ENCODE results near the gene NNT.

Gene NNT

DNA sequence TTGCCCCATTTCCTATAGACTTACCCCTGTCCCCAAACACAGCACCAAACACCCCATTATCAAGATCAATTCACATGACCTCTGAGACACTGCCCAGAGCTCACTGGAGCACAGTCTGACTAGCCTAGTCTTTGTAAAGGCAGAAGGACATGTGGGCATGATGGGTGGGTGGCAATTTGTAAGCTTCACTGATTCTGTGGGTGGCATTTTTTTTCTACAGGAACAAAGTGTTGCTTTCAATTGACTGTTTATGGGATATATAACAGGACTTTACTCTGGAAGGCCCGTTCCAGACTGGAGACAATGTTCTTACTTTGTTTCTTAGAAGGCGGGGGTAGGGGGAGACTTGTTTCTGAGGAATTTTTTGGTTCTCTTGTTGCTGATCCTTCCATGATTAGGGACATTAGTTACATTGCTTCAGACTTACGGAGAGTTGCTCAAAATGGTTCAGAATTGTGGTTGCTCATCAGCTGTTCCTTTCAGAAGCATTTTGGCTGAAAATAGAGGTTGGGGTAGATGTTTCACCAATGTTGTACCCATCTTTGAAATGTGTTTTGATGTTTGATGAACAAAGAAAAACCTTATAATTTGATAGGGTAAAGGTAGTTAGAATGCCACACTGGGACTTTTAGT lies 20.2 kb downstream of the NNT start:
- DNase-seq: no peak
- no peaks in the 10 kb centered on the region for H3K27me3 Mint-ChIP-seq
- CTCF ChIA-PET: interaction anchor here (1.0 kb wide), 1 partner anchor 8 kb away, joined by 3 read pairs; no protein-coding TSS in a partner anchor
- H3K4me1 Mint-ChIP-seq: peaks cover 2% of the 10 kb centered on the region
- no peak overlapping the region for H3K4me3 Mint-ChIP-seq
- peaks cover 46% of the 10 kb centered on the region for H3K36me3 Mint-ChIP-seq
- no peaks in the 10 kb centered on the region for H3K9me3 Mint-ChIP-seq
- no peak overlapping the region for H3K27ac Mint-ChIP-seq

DNA sequence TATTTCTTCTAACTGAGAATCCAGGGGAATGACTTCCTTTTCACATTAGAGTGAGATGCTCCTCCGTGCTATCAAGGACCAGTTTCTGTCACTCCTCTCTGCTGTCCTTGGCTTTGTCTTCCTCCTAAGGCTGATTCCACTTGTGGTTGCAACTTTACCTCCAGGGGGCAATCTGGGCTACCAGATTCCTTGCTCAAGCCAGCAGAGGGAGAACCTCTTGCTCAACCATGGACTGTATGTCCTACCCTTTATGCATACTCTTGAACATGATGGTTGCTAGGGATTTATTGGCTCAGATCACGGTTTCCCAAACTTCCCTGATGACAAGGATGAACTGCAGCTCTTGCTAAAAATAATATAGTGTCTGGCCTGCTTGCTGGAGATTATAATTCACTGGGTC lies 24.0 kb downstream of the NNT start:
- Mint-ChIP-seq H3K9me3 (no peaks in the 10 kb centered on the region), H3K27ac (no peak overlapping the region), H3K4me3 (no peak overlapping the region), H3K27me3 (no peaks in the 10 kb centered on the region), H3K4me1 (no peaks in the 10 kb centered on the region), H3K36me3 (peaks cover 47% of the 10 kb centered on the region)
- no peak for DNase-seq
- CTCF ChIA-PET: interaction anchor here (0.8 kb wide), 1 partner anchor 18 kb away, joined by 4 read pairs; no protein-coding TSS in a partner anchor

DNA sequence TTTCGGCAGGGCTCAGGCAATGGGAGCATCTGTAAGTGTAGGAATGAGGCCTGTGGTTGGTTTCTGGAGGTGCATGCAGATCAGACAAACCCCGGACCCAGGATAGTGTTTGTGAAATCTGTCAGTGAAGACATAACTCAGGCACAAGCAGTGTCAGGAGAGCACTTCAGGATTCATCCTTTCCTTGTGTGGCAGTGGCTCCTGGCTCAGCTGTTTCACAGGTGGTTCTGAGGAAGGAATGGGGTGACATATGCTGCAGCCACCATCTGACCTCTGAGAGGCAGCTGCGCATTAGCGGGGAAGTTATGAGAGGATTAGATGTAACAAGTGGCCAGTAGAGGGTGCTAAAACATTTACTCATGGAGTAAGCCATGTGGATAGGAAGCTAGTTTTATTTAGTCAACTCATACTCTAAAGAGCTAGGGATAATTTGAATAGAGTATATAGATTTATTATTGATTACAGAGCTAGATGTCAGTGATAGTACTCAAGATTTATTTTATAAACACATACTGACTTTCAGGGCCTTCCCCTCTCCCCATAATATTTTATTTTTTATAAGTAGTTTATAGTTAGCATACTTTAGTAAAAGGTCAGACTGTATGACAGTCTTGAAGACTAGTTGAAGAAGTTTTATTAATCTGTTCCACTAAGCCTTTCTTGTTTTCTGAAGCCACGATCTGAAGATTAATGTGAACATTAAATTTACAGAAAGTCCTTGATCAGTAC lies 28.4 kb downstream of the NNT start:
- Mint-ChIP-seq H3K27me3 (no peaks in the 10 kb centered on the region), H3K4me3 (no peak overlapping the region), H3K9me3 (no peaks in the 10 kb centered on the region), H3K36me3 (peaks cover 66% of the 10 kb centered on the region), H3K27ac (no peak overlapping the region), H3K4me1 (peaks cover 2% of the 10 kb centered on the region)
- peak; percentile 30 for DNase-seq
- CTCF ChIA-PET: interaction anchor here (0.6 to 3.8 kb wide), 23 partner anchors 8 to 1146 kb away, joined by 3 to 19 read pairs (median 4); partner anchors contain the start of gene NNT

DNA sequence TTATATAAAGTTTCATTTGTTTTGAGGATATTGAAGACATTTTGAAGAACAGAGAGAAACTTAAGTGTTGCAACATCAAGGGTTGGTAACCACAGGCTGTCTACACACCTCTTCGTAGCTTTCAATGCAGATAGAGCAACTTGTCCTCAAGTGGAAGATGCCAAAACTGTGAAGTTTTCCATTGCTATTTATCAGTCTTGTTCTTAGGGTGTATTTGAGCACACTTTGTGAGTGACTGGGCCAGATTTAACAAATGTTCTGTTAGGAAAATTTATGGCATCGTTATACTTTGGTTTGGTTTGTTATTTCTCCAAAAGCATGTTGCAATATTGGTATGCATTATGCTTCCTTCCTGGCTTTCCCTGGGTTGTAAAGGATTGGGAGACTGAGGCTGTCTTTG lies 31.6 kb downstream of the NNT start:
- Mint-ChIP-seq H3K27ac (no peak overlapping the region), H3K4me1 (peaks cover 2% of the 10 kb centered on the region), H3K36me3 (peaks cover 57% of the 10 kb centered on the region), H3K9me3 (no peaks in the 10 kb centered on the region), H3K4me3 (no peak overlapping the region), H3K27me3 (no peaks in the 10 kb centered on the region)
- CTCF ChIA-PET: no interaction called here
- DNase-seq: no peak

- Mint-ChIP-seq H3K27ac (no peak overlapping the region), H3K4me3 (no peak overlapping the region), H3K27me3 (no peaks in the 10 kb centered on the region), H3K4me1 (peaks cover 2% of the 10 kb centered on the region), H3K9me3 (no peaks in the 10 kb centered on the region), H3K36me3 (peaks cover 59% of the 10 kb centered on the region)
- CTCF ChIA-PET: no interaction called here
- no peak for DNase-seq
Observed at GRCh38 chr5:43635374-43635773, 32.4 kb downstream of the NNT start.

DNA sequence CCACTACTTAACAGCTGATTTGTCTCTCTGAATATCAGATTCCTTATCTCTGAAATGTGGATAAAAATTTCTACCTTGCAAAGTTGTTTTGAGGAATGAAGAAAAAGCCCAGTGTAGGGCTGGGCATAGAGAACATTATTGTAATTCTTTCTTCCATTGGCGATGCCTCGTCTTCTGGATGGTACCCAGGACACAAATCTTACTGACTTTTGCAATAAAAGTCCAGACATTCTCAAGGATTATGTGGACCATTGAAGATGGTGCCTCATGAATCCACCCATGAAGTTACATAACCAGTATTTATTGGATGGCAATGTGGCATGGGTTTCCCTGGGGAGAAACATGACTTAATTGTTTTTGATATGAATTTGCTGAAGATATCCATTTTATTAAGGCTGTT lies 33.1 kb downstream of the NNT start:
- no peak overlapping the region for H3K27ac Mint-ChIP-seq
- no peak for DNase-seq

DNA sequence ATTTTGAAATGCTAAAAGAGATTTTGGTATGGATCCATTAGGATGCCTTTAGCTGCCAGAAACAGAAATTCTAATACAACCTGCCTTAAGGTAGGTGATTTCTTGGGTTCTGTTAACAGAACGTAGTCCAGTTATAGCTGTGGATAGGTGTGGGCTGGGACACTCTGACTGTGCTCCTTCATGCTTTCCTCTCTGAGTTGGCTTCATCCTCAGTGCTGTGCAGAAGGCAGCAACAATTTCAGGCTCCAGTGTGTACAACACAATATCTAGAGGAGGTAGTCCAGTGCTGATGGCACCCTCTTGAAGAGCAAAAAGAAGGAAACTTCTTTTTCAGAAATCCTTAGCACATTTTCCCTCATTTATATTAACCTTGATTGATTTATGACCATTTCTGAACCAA lies 34.4 kb downstream of the NNT start:
- Mint-ChIP-seq H3K9me3 (no peaks in the 10 kb centered on the region), H3K4me1 (peaks cover 2% of the 10 kb centered on the region), H3K4me3 (no peak overlapping the region), H3K27me3 (no peaks in the 10 kb centered on the region), H3K36me3 (peaks cover 48% of the 10 kb centered on the region), H3K27ac (no peak overlapping the region)
- DNase-seq: no peak
- CTCF ChIA-PET: interaction anchor here (0.6 kb wide), 1 partner anchor 990 kb away, joined by 3 read pairs; no protein-coding TSS in a partner anchor

More for the DNA sequence above, 33.1 kb downstream of the NNT start:
- no peaks in the 10 kb centered on the region for H3K9me3 Mint-ChIP-seq
- CTCF ChIA-PET: no interaction called here
- no peak overlapping the region for H3K4me3 Mint-ChIP-seq
- no peaks in the 10 kb centered on the region for H3K27me3 Mint-ChIP-seq
- peaks cover 56% of the 10 kb centered on the region for H3K36me3 Mint-ChIP-seq
- H3K4me1 Mint-ChIP-seq: peaks cover 2% of the 10 kb centered on the region

DNA sequence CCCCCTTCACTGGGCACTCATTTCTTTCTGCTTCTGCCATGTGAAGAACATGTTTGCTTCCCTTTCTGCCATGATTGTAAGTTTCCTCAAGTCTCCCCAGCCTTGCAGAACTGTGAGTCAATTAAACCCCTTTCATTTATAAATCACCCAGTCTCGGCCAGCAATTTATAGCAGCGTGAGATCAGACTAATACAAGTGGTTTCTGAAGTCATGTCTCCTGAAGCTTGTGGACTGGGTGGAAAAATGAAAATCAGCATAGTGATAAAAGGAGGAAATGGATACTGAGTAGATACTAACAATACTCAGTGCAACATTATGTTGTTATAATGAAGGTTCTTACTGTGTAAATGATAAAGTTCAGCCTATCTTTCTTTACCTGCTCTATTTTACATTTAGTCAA lies 35.1 kb downstream of the NNT start:
- no peaks in the 10 kb centered on the region for H3K9me3 Mint-ChIP-seq
- H3K4me3 Mint-ChIP-seq: no peak overlapping the region
- CTCF ChIA-PET: no interaction called here
- peaks cover 2% of the 10 kb centered on the region for H3K4me1 Mint-ChIP-seq
- no peak overlapping the region for H3K27ac Mint-ChIP-seq
- no peak for DNase-seq
- peaks cover 45% of the 10 kb centered on the region for H3K36me3 Mint-ChIP-seq
- H3K27me3 Mint-ChIP-seq: no peaks in the 10 kb centered on the region

DNA sequence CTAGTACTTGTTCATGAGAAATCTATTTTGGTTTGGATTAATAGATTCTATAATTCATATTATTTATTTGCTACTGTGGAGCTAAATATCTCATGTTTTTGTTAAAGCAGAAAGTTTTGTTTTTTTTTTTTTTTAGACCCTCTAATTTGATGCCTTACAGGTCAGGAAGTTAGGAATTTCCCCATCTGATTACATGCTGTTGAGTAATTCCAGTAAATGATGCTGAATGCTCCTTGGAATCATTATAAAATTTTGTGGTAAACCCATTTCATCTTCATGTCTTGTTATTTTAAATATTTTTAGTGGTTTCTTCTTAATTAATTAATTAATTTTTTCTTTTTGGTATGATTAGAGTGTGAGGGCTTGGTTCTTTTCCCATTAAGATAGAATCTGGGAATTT lies 35.6 kb downstream of the NNT start:
- CTCF ChIA-PET: no interaction called here
- H3K4me3 Mint-ChIP-seq: no peak overlapping the region
- no peak for DNase-seq
- no peaks in the 10 kb centered on the region for H3K27me3 Mint-ChIP-seq
- peaks cover 2% of the 10 kb centered on the region for H3K4me1 Mint-ChIP-seq
- H3K9me3 Mint-ChIP-seq: no peaks in the 10 kb centered on the region
- peaks cover 41% of the 10 kb centered on the region for H3K36me3 Mint-ChIP-seq
- no peak overlapping the region for H3K27ac Mint-ChIP-seq

DNA sequence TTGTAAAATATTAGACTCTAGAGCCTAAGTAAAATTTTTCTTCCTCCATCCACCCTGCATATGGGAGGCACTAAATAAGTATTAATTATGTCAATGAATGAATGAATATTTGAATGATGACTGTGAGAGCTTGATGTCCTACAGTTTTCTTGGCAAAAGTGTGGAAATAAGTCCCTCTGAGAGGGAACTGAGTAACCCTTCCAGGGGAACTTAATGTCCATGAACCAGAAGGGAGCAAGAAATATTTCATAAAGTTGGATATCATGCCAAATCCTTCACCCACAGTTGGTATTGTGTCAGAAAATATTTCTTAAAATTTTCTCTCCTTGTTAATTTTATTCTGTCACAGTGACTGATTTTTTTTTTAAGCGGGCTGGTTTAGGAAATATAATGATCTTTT lies 36.6 kb downstream of the NNT start:
- no peak overlapping the region for H3K4me3 Mint-ChIP-seq
- H3K27me3 Mint-ChIP-seq: no peaks in the 10 kb centered on the region
- no peak for DNase-seq
- peaks cover 36% of the 10 kb centered on the region for H3K36me3 Mint-ChIP-seq
- H3K9me3 Mint-ChIP-seq: no peaks in the 10 kb centered on the region
- H3K27ac Mint-ChIP-seq: no peak overlapping the region
- CTCF ChIA-PET: interaction anchor here (1.2 kb wide), 1 partner anchor 9 kb away, joined by 3 read pairs; no protein-coding TSS in a partner anchor
- H3K4me1 Mint-ChIP-seq: peaks cover 2% of the 10 kb centered on the region

DNA sequence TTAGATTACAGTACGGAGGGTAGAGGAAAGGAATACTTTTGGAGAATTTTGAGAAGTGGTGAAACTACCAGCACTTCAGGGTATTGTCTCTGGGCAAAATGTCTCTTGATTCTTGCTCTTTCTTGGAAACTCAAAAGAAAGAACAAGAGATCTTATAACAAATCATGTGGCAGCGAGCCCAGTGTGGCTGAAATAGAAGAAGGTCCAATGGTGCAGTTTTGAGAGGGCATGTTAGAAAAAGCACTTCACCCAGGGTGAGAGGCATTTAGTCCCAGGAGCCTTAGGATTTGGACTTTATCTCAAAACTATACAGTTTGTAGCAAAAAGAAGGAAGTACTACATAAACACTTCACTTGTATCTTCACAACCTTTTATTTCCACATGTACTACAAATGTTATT lies 39.4 kb downstream of the NNT start:
- DNase-seq: no peak
- Mint-ChIP-seq H3K4me1 (no peaks in the 10 kb centered on the region), H3K27me3 (no peaks in the 10 kb centered on the region), H3K4me3 (no peak overlapping the region), H3K9me3 (no peaks in the 10 kb centered on the region), H3K36me3 (peaks cover 30% of the 10 kb centered on the region), H3K27ac (no peak overlapping the region)
- CTCF ChIA-PET: interaction anchor here (0.6 kb wide), 1 partner anchor 536 kb away, joined by 3 read pairs; no protein-coding TSS in a partner anchor

- no peak for DNase-seq
- peak overlapping the region; percentile 26 for H3K27ac Mint-ChIP-seq
- no peaks in the 10 kb centered on the region for H3K4me1 Mint-ChIP-seq
- H3K9me3 Mint-ChIP-seq: no peaks in the 10 kb centered on the region
- peaks cover 32% of the 10 kb centered on the region for H3K36me3 Mint-ChIP-seq
- H3K4me3 Mint-ChIP-seq: no peak overlapping the region
- no peaks in the 10 kb centered on the region for H3K27me3 Mint-ChIP-seq
- CTCF ChIA-PET: no interaction called here
Observed at GRCh38 chr5:43643327-43643726, 40.3 kb downstream of the NNT start.

DNA sequence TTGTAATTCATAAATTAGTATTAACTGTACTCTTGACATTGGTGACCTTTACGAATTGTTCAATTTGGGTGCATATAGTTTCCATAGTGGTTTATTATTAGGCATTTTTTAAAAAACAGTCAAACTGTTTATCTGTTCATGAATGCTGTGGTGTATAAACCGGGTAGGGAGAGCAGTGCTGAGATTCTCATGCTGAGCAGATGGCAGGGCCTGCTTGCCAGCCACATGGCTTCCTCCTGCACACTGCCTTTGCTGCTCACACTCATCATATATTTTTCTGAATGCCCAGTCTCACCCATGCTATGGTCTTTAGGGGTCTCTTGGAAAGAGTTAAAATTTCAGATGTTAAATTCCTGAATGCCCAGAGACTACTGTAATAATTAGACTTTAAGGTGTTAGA lies 40.8 kb downstream of the NNT start:
- no peak for DNase-seq
- peaks cover 35% of the 10 kb centered on the region for H3K36me3 Mint-ChIP-seq
- no peak overlapping the region for H3K4me3 Mint-ChIP-seq
- no peaks in the 10 kb centered on the region for H3K4me1 Mint-ChIP-seq
- H3K27ac Mint-ChIP-seq: no peak overlapping the region
- no peaks in the 10 kb centered on the region for H3K9me3 Mint-ChIP-seq
- no peaks in the 10 kb centered on the region for H3K27me3 Mint-ChIP-seq
- CTCF ChIA-PET: no interaction called here

DNA sequence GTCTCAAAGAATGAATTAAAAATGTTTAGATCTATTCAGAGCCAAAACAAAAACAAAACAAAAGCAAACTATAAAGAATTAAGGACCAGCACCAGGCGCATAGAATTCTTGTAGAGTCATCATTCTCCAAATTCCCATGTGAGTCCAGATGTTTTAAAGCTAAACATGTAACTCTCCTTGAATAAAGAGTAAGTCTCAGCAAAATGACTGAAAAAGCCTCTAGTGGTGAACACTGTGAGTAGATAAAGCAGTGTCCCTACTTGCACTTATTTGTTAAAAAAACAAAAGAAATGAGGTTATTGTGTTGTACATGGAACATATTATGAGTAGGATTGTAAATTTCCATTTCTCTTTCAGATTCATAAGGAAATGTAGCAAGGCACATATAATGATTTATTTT lies 44.0 kb downstream of the NNT start:
- Mint-ChIP-seq H3K4me1 (no peaks in the 10 kb centered on the region), H3K27ac (no peak overlapping the region), H3K36me3 (peaks cover 45% of the 10 kb centered on the region), H3K27me3 (no peaks in the 10 kb centered on the region), H3K4me3 (no peak overlapping the region), H3K9me3 (no peaks in the 10 kb centered on the region)
- no peak for DNase-seq
- CTCF ChIA-PET: no interaction called here

GRCh38 chr5:43647789-43648188 lies 44.8 kb downstream of the NNT start:
- Mint-ChIP-seq H3K27me3 (no peaks in the 10 kb centered on the region), H3K27ac (no peak overlapping the region), H3K4me3 (no peak overlapping the region), H3K4me1 (no peaks in the 10 kb centered on the region), H3K9me3 (no peaks in the 10 kb centered on the region), H3K36me3 (peaks cover 46% of the 10 kb centered on the region)
- no peak for DNase-seq
- CTCF ChIA-PET: no interaction called here
